Kidney (tissue), 14 donors: ENCODE data around the gene SLC23A3. TPM values are rescaled to one million over a fixed set of nuclear protein-coding genes. Genes with fewer than 3 reads are reported as not detected.

ENCODE experiments used
- DNase-seq, 5 donors: peaks; one replicate each; pipeline ENCODE4 v3.0.0-alpha.2; 2013 to 2020
- FAIRE-seq: peaks from 2 replicates; lab custom pipeline; 2012; peaks lifted over from hg19 to GRCh38; lab: Jason Lieb, UNC
- H3K27ac ChIP-seq, 2 donors: one replicate each; pipeline ENCODE4 v1.7.0; 2013; ENCODE audit warnings: low read depth in 2 of 2, low read length in 2 of 2, inconsistent platforms in 1 of 2
- H3K27me3 ChIP-seq: one replicate; pipeline ENCODE4 v1.7.1; 2013; ENCODE audit warnings: low read length, inconsistent platforms; ENCODE audit not compliant: control insufficient read depth, insufficient read depth
- H3K36me3 ChIP-seq, 3 donors: one replicate each; pipeline versions ENCODE4 v1.7.0 to v1.7.1; 2013; ENCODE audit warnings: low read length in 3 of 3, control low read depth in 1 of 3, inconsistent platforms in 1 of 3; ENCODE audit not compliant: insufficient read depth in 3 of 3, control insufficient read depth in 2 of 3
- H3K4me1 ChIP-seq, 3 donors: one replicate each; pipeline versions ENCODE4 v1.7.0 to v1.7.1; 2013; ENCODE audit warnings: low read length in 3 of 3, inconsistent platforms in 1 of 3, low read depth in 1 of 3; ENCODE audit not compliant: control insufficient read depth in 2 of 3, insufficient read depth in 2 of 3
- H3K4me3 ChIP-seq, 3 donors: one replicate each; pipeline versions ENCODE4 v1.7.0 to v1.8.1; 2013; ENCODE audit warnings: low read length in 3 of 3, control low read depth in 1 of 3, inconsistent platforms in 1 of 3
- H3K9ac ChIP-seq, 3 donors: one replicate each; pipeline versions ENCODE4 v1.7.0 to v1.7.1; 2013; ENCODE audit warnings: low read length in 3 of 3, control low read depth in 1 of 3, inconsistent platforms in 1 of 3
- H3K9me3 ChIP-seq, 3 donors: one replicate each; pipeline versions ENCODE4 v1.7.0 to v1.7.1; 2013; ENCODE audit warnings: low read length in 3 of 3, control low read depth in 1 of 3, inconsistent platforms in 1 of 3; ENCODE audit not compliant: control insufficient read depth in 2 of 3, insufficient read depth in 1 of 3
- intact Hi-C: fragments of 100-400 bp; cut with DNase I; formaldehyde crosslinking; loops from one replicate; pipeline ENCODE4 v1.11.1; 2022
- polyA plus RNA-seq: library from polyadenylated mRNA; stranded (reverse); fragments of 350-450 nt; fragmentation: Illumina TruSeq; extraction: RNeasy Lipid Tissue Mini Kit (QIAGEN cat#74804); gene quantifications from one replicate; pipeline ENCODE4 v1.2.3, GENCODE V29; 2014; ENCODE audit warnings: low read depth, low replicate concordance; ENCODE audit not compliant: insufficient read depth
- total RNA-seq: library from RNA; stranded (reverse); fragmentation: NEBNext Ultra II Directional; extraction: Animal tissue kit (Norgen Biotek cat#: 25700); gene quantifications from one replicate; pipeline ENCODE4 v1.2.1, GENCODE V29; 2021
- TF ChIP-seq, protein P1 (sequence below): IDR thresholded peaks from 3 replicates; pipeline ENCODE4 v1.5.1; 2012; ENCODE audit warnings: mild to moderate bottlenecking, moderate library complexity, borderline replicate concordance; ENCODE audit not compliant: insufficient read depth; ENCODE audit errors: extremely low read depth
- donor health status: control.
- donor health status: control.
- donor health status: control.
- donor health status: control.
- donor health status: control.
- donor health status: DM: yes; HTN: yes; CAD: no.
- donor health status: Normal renal cell carcinoma (clear cell type).

SLC23A3 gene
- total and polyA plus RNA-seq, 2 donors from 2014 or later = 2.8 to 10.9 TPM

DNA sequence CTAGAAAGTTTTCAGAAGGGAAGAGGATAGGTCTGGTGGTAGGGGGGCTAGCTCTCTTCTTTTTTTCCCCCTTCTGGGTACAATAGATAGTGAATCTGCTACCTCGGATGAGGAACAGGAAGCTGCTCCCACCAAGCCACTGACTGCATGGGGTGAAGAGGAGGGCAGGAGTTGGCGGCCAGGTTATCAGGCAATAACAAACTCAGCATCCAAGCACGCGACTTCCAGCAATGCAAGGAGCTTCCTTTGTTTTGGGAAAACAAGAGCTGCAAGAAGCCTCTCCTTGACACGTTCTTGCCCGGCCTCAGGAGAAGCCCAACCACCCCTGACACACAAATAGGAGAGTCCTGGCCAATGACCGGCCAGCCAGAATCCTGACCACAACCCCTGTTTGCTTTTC, 41.4 kb downstream of the SLC23A3 start:
- Histone ChIP-seq H3K9ac (no peak overlapping the region), H3K9me3 (no peaks in the 10 kb centered on the region), H3K36me3 (no peaks in the 10 kb centered on the region), H3K27me3 (no peaks in the 10 kb centered on the region), H3K4me1 (peaks cover 0 to 31% (median 24%) of the 10 kb centered on the region in 3 donors), H3K4me3 (no peak overlapping the region), H3K27ac (no peak overlapping the region)
- TF ChIP-seq, protein P1, sequence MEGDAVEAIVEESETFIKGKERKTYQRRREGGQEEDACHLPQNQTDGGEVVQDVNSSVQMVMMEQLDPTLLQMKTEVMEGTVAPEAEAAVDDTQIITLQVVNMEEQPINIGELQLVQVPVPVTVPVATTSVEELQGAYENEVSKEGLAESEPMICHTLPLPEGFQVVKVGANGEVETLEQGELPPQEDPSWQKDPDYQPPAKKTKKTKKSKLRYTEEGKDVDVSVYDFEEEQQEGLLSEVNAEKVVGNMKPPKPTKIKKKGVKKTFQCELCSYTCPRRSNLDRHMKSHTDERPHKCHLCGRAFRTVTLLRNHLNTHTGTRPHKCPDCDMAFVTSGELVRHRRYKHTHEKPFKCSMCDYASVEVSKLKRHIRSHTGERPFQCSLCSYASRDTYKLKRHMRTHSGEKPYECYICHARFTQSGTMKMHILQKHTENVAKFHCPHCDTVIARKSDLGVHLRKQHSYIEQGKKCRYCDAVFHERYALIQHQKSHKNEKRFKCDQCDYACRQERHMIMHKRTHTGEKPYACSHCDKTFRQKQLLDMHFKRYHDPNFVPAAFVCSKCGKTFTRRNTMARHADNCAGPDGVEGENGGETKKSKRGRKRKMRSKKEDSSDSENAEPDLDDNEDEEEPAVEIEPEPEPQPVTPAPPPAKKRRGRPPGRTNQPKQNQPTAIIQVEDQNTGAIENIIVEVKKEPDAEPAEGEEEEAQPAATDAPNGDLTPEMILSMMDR = no peak
- intact Hi-C loops = no loop called here
- DNase-seq (no peak), FAIRE-seq (no peak)

DNA sequence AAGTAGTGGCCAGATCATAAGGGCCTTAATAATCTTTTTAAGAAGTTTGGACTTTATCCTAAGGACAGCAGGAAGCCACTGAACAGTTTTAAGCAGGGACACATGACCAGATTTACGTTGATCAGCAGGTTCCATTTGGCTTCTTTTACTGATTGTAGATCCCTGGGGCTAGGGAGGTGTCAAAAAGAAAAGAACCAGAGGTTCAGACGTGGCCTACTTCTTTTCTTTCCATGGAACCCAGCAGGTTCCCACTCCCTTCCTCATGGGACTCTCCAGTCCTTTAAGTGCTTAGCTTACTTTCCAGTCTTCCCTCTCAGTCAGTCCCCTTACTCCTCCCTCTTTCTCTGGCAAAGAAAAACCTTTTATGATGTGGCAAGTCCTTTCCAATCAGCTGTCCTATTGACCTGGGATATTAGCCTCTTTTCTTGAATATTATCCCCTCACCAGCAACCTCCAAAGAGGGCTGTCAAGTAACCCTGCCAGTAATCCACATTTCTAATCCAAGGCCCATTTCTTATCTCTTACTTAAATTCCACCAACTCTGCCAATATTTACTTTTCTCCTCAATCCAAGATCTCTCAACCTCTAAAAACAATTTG, 42.7 kb downstream of the SLC23A3 start:
- no peaks in the 10 kb centered on the region for H3K9me3 ChIP-seq
- H3K27me3 ChIP-seq = no peaks in the 10 kb centered on the region
- TF ChIP-seq, protein P1 = no peak
- intact Hi-C loops = no loop called here
- peaks cover 0 to 42% (median 30%) of the 10 kb centered on the region in 3 donors for H3K4me1 ChIP-seq
- FAIRE-seq (no peak), DNase-seq (no peak)
- H3K27ac ChIP-seq = no peak overlapping the region
- no peak overlapping the region for H3K4me3 ChIP-seq
- H3K9ac ChIP-seq = no peak overlapping the region
- H3K36me3 ChIP-seq = no peaks in the 10 kb centered on the region

DNA sequence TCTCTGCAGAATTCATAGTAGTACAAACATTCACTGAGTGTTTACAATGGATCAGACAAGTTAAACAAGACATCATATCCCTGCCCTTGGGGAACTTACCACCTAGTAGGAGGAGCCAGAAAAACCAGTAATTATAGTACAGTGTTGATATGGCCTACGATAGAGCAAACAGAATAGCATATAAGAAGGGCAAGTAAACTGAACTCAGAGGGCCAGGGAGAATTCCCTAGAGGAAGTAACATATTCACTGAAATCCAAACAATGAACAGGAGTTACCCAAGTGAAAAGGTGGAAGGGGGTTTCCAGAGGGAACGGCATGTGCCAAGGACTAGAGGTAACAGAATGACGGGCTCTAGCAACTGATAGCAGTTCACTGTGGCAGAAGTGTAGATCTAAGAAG, 43.3 kb downstream of the SLC23A3 start:
- TF ChIP-seq, protein P1 = no peak
- no peak overlapping the region for H3K9ac ChIP-seq
- peaks cover 0 to 42% (median 30%) of the 10 kb centered on the region in 3 donors for H3K4me1 ChIP-seq
- intact Hi-C loops = no loop called here
- FAIRE-seq = no peak
- no peaks in the 10 kb centered on the region for H3K27me3 ChIP-seq
- H3K27ac ChIP-seq = peak overlapping the region; percentile 29 to 36
- DNase-seq = no peak
- H3K36me3 ChIP-seq = no peaks in the 10 kb centered on the region
- H3K4me3 ChIP-seq = no peak overlapping the region
- no peaks in the 10 kb centered on the region for H3K9me3 ChIP-seq

DNA sequence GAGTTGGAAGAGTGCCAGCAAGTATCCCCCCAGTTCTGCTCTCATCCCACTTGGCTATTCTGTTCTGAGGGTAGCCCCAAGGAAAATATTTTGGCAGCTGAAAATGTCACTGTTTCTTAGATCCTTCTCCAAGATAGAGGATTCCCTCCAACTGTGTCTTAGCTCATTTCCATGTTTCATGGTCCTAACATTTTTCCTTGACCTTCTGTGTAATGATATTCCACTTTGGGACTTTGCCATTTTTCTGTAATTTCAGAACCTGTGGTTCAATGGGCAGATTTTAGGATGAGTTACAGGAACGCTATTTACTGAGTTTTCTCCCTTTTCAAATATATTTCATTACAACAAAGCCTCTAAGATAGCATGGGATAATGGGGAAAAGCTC, 44.0 kb downstream of the SLC23A3 start:
- TF ChIP-seq, protein P1 = no peak
- peaks cover 0 to 42% (median 30%) of the 10 kb centered on the region in 3 donors for H3K4me1 ChIP-seq
- intact Hi-C loops = no loop called here
- H3K27me3 ChIP-seq = no peaks in the 10 kb centered on the region
- H3K9ac ChIP-seq = no peak overlapping the region
- H3K9me3 ChIP-seq = no peaks in the 10 kb centered on the region
- no peak for DNase-seq
- H3K27ac ChIP-seq = peak overlapping the region; percentile 74 to 76
- no peak overlapping the region for H3K4me3 ChIP-seq
- no peak for FAIRE-seq
- H3K36me3 ChIP-seq = no peaks in the 10 kb centered on the region
